Activated CD8-positive, alpha-beta T cell treated with anti-CD3 and anti-CD28 coated beads for 36 hours (primary cell): Measurements from ENCODE around the gene FZD8. TPM values are rescaled to one million over a fixed set of nuclear protein-coding genes. Genes with fewer than 3 reads are reported as not detected.

Source experiments
- ATAC-seq: fragments of 200-7000 bp; cut with Tn5 transposase; one replicate; pipeline ENCODE4 v1.10.0; 2021; ENCODE audit warnings: mild to moderate bottlenecking, moderate library complexity
- CTCF ChIA-PET: fragments of 350-600 bp; sonication (Branson Sonifier 250); formaldehyde crosslinking; loops from one replicate; lab custom pipeline; 2021; ENCODE audit warnings: antibody characterized with exemption; lab: Charles Lee
- POLR2A ChIA-PET: fragments of 350-600 bp; sonication (Branson Sonifier 250); formaldehyde crosslinking; loops from one replicate; lab custom pipeline; 2021; ENCODE audit warnings: antibody characterized with exemption; lab: Charles Lee
- DNase-seq: peaks from one replicate; pipeline ENCODE4 v3.0.0-alpha.2; 2020
- H3K27ac Mint-ChIP-seq: one replicate; pipeline ENCODE4 v1.8.0; 2021; ENCODE audit warnings: mild to moderate bottlenecking, mixed read lengths
- H3K27me3 Mint-ChIP-seq: one replicate; pipeline ENCODE4 v1.8.0; 2021; ENCODE audit warnings: mixed read lengths
- H3K36me3 Mint-ChIP-seq: one replicate; pipeline ENCODE4 v1.8.0; 2021; ENCODE audit warnings: low read depth, mixed read lengths
- H3K4me1 Mint-ChIP-seq: one replicate; pipeline ENCODE4 v1.8.0; 2021; ENCODE audit warnings: low read depth, mixed read lengths
- H3K4me3 Mint-ChIP-seq: one replicate; pipeline ENCODE4 v1.8.0; 2021; ENCODE audit warnings: mild to moderate bottlenecking, moderate library complexity, mixed read lengths
- H3K9me3 Mint-ChIP-seq: one replicate; pipeline ENCODE4 v1.8.0; 2021; ENCODE audit warnings: mixed read lengths
- CTCF ChIP-seq: fragments of 200-600 bp; IDR thresholded peaks from one replicate; pipeline ENCODE4 v1.8.0; 2022; ENCODE audit warnings: antibody characterized with exemption, mild to moderate bottlenecking
- intact Hi-C: fragments of 100-400 bp; cut with micrococcal nuclease; formaldehyde crosslinking; loops from one replicate; pipeline ENCODE4 v1.10.0; 2022
- total RNA-seq, 2 experiments: library from RNA; stranded (reverse); gene quantifications; one replicate each; pipeline ENCODE4 v1.2.3, GENCODE V29; 2021

The FZD8 gene
- total RNA-seq, 2 experiments from 2014 or later: 0.14 to 0.22 TPM

DNA sequence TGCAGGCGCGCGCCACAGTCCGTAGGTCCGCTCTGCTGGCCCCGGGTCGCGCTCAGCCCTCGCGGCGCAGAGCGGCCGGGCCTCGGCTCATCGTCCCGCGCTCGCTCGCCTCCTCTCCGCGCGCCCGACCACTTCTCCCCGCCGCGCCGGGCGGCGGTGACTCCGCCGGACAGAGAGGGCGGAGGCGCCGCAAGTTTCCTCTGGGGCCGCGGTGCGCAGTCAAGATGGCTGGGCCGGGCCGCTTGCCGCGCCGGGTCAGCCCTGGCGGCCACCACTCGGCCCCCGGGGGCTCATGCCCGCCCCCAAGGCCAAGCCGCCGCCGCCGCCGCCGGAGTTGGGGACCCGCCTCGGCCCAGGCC lies 441 bp downstream of the FZD8 start:
- H3K9me3 Mint-ChIP-seq: no peaks in the 10 kb centered on the region
- H3K4me3 Mint-ChIP-seq: peak overlapping the region; percentile 71
- CTCF ChIA-PET: no interaction called here
- POLR2A ChIA-PET: no interaction called here
- DNase-seq: no peak
- no peak overlapping the region for H3K27ac Mint-ChIP-seq
- H3K27me3 Mint-ChIP-seq: peaks cover 54% of the 10 kb centered on the region
- peaks cover 22% of the 10 kb centered on the region for H3K4me1 Mint-ChIP-seq
- intact Hi-C loops: no loop called here
- TF ChIP-seq CTCF: no peak
- H3K36me3 Mint-ChIP-seq: no peaks in the 10 kb centered on the region
- ATAC-seq: no peak

DNA sequence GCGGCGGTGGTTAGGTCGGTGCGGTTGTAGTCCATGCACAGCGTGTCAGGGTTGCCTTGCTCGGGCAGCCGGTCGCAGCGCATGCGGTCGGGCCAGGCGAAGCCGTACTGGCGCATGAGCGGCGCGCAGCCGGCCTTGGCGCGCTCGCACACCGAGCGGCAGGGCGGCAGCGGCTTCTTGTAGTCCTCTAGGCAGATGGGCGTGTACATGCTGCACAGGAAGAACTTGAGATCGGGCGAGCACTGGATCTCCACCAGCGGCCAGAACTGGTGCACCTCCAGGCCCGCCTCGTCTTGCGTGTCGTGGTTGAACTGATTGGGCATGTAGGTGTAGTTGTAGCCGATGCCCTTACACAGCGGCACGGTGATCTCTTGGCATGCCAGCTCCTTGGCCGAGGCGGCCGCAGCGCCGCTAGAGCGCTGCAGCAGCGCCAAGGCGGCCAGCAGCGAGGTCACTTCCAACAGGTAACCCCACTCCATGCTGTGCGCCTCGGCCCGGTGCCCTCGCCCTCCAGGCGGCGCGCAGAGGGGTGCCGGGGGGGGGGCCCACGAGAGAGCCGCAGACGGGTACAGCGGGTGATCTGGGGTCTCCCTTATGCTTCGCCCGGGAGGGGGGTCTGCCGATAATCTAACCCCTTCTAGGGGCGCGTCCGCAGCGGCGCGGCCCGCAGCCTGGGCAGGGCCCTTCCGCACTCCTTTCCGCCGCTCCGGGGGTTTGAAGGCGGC lies 983 bp downstream of the FZD8 start:
- Mint-ChIP-seq H3K27me3 (peaks cover 56% of the 10 kb centered on the region), H3K4me1 (peaks cover 22% of the 10 kb centered on the region), H3K9me3 (no peaks in the 10 kb centered on the region), H3K36me3 (no peaks in the 10 kb centered on the region), H3K4me3 (peak overlapping the region; percentile 69), H3K27ac (no peak overlapping the region)
- peak; percentile 54 for ATAC-seq
- POLR2A ChIA-PET: no interaction called here
- no peak for TF ChIP-seq CTCF
- CTCF ChIA-PET: no interaction called here
- intact Hi-C loops: no loop called here
- peak; percentile 52 for DNase-seq

DNA sequence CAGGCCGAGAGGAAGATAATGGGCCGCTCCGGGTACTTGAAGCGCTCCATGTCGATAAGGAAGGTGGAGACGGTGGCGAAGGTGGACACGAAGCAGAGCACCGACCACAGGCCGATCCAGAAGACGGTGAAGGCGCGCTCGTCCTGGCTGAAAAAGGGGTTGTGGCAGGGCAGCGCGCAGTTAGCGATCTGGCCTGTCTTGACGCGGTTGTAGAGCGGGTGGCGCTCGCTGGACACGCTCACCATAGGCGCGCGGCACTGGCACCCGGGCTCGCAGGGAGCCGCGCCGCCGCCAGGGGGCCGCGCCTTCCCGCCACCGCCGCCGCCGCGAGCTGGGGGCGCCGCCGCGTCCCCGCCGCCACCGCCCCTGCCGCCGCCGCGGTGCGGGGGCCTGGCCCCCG lies 1.6 kb downstream of the FZD8 start:
- CTCF ChIA-PET: no interaction called here
- Mint-ChIP-seq H3K27me3 (peaks cover 60% of the 10 kb centered on the region), H3K4me1 (peaks cover 22% of the 10 kb centered on the region), H3K9me3 (no peaks in the 10 kb centered on the region), H3K27ac (no peak overlapping the region), H3K36me3 (no peaks in the 10 kb centered on the region), H3K4me3 (peak overlapping the region; percentile 65)
- no peak for TF ChIP-seq CTCF
- POLR2A ChIA-PET: no interaction called here
- intact Hi-C loops: no loop called here
- DNase-seq (peak; percentile 36), ATAC-seq (peak; percentile 41)

- POLR2A ChIA-PET: no interaction called here
- H3K9me3 Mint-ChIP-seq: no peaks in the 10 kb centered on the region
- peaks cover 56% of the 10 kb centered on the region for H3K27me3 Mint-ChIP-seq
- CTCF ChIA-PET: no interaction called here
- no peak overlapping the region for H3K27ac Mint-ChIP-seq
- ATAC-seq (no peak), DNase-seq (no peak)
- H3K4me3 Mint-ChIP-seq: peak overlapping the region; percentile 49
- intact Hi-C loops: loop anchor here (5.0 to 10.0 kb wide), 2 partner anchors 142 to 1245 kb away; no protein-coding TSS in a partner anchor
- peaks cover 22% of the 10 kb centered on the region for H3K4me1 Mint-ChIP-seq
- H3K36me3 Mint-ChIP-seq: no peaks in the 10 kb centered on the region
- no peak for TF ChIP-seq CTCF
These were observed 2.2 kb downstream of the FZD8 start for GRCh38 chr10:35639728-35640401.
